NK-92 (cell line): ENCODE results near the gene CNP.

ENCODE experiments used
- DNase-seq: peaks from one replicate; lab custom pipeline; 2025; ENCODE audit not compliant: unreplicated experiment; lab: John Stamatoyannopoulos, UW

The CNP gene

GRCh38 chr17:41972571-41973407 is 6.2 kb downstream of the CNP start:
- DNase-seq = no peak

- no peak for DNase-seq
These were observed 6.8 kb downstream of the CNP start for GRCh38 chr17:41973408-41973811.

GRCh38 chr17:41974031-41974430 is 7.4 kb downstream of the CNP start:
- no peak for DNase-seq

- no peak for DNase-seq
These were observed 8.1 kb downstream of the CNP start for GRCh38 chr17:41974658-41975057.

- no peak for DNase-seq
These were observed 8.8 kb downstream of the CNP start for GRCh38 chr17:41975099-41976083.

GRCh38 chr17:41976142-41976768 is 9.7 kb downstream of the CNP start:
- no peak for DNase-seq

GRCh38 chr17:41977991-41978390 is 11.4 kb downstream of the CNP start:
- no peak for DNase-seq

- no peak for DNase-seq
These were observed 15.6 kb downstream of the CNP start for GRCh38 chr17:41982026-41982760.

- DNase-seq = no peak
These were observed 17.9 kb downstream of the CNP start for GRCh38 chr17:41984454-41984853.

- no peak for DNase-seq
These were observed 19.3 kb downstream of the CNP start for GRCh38 chr17:41985919-41986318.

- no peak for DNase-seq
These were observed 20.0 kb downstream of the CNP start for GRCh38 chr17:41986634-41987033.

GRCh38 chr17:41987642-41988041 is 21.0 kb downstream of the CNP start:
- no peak for DNase-seq

GRCh38 chr17:41988418-41988817 is 21.8 kb downstream of the CNP start:
- no peak for DNase-seq

GRCh38 chr17:41989702-41990419 is 23.3 kb downstream of the CNP start:
- DNase-seq = no peak

- no peak for DNase-seq
These were observed 26.0 kb downstream of the CNP start for GRCh38 chr17:41992576-41992975.

GRCh38 chr17:41996855-41997164 is 30.2 kb downstream of the CNP start:
- DNase-seq = no peak

- DNase-seq = no peak
These were observed 31.9 kb downstream of the CNP start for GRCh38 chr17:41998497-41998896.

GRCh38 chr17:42000413-42001133 is 34.0 kb downstream of the CNP start:
- DNase-seq = no peak

- no peak for DNase-seq
These were observed 35.1 kb downstream of the CNP start for GRCh38 chr17:42001729-42002128.
